SU-DHL-6 (cell line): Measurements from ENCODE around the gene CCDC141.

ENCODE experiments used
- H2AFZ ChIP-seq: fragments of 200-600 bp; sonication (generic); 2 replicates; pipeline ENCODE4 v1.6.1; 2014; ENCODE audit warnings: low read depth, mild to moderate bottlenecking, moderate library complexity, mixed read lengths, antibody characterized with exemption, low read length; ENCODE audit not compliant: severe bottlenecking
- H3F3A ChIP-seq: fragments of 200-600 bp; shearing (Covaris generic); 2 replicates; pipeline ENCODE4 v1.6.0; 2016; ENCODE audit warnings: antibody characterized with exemption, mild to moderate bottlenecking; ENCODE audit not compliant: insufficient read depth
- H3K27ac ChIP-seq: fragments of 200-600 bp; sonication (generic); 2 replicates; pipeline ENCODE4 v1.5.1; 2016; ENCODE audit warnings: low read depth, mild to moderate bottlenecking, low read length, moderate library complexity, mixed read lengths
- H3K27me3 ChIP-seq: fragments of 200-600 bp; sonication (generic), shearing (Covaris generic); 2 replicates; pipeline ENCODE4 v1.6.0; 2014; ENCODE audit warnings: mild to moderate bottlenecking, low read length
- H3K36me3 ChIP-seq: fragments of 200-600 bp; sonication (generic); 2 replicates; pipeline ENCODE4 v1.6.1; 2014; ENCODE audit warnings: mild to moderate bottlenecking, low read length, mixed read lengths
- H3K4me2 ChIP-seq: fragments of 300-600, 200-600 bp; shearing (Covaris generic), sonication (generic); 2 replicates; pipeline ENCODE4 v1.6.0; 2014; ENCODE audit warnings: low read length, low read depth, mild to moderate bottlenecking; ENCODE audit not compliant: poor library complexity, severe bottlenecking
- H3K4me3 ChIP-seq: fragments of 200-600 bp; sonication (generic); 2 replicates; pipeline ENCODE4 v1.5.1; 2014; ENCODE audit warnings: antibody characterized with exemption, low read length, mild to moderate bottlenecking, mixed read lengths; ENCODE audit not compliant: insufficient read depth, poor library complexity, severe bottlenecking
- H3K79me2 ChIP-seq: fragments of 200-600 bp; sonication (generic); 2 replicates; pipeline ENCODE4 v1.6.1; 2014; ENCODE audit warnings: mild to moderate bottlenecking, low read length, moderate library complexity; ENCODE audit not compliant: insufficient read depth
- H3K9ac ChIP-seq: fragments of 200-600 bp; sonication (generic); 2 replicates; pipeline ENCODE4 v1.7.0; 2014; ENCODE audit warnings: mild to moderate bottlenecking, low read length
- H3K9me2 ChIP-seq: fragments of 200-600 bp; sonication (generic); replicated peaks from 2 replicates; pipeline ENCODE4 v1.6.1; 2014; ENCODE audit warnings: low read length; ENCODE audit not compliant: insufficient read depth
- H3K9me3 ChIP-seq: fragments of 200-600 bp; sonication (generic); 2 replicates; pipeline ENCODE4 v1.6.1; 2014; ENCODE audit warnings: low read length, mixed read lengths; ENCODE audit not compliant: insufficient read depth
- H4K20me1 ChIP-seq: fragments of 200-600 bp; sonication (generic); 2 replicates; pipeline ENCODE4 v1.6.1; 2014; ENCODE audit warnings: low read depth, mild to moderate bottlenecking, antibody characterized with exemption, low read length, moderate library complexity, mixed read lengths
- CTCF ChIP-seq: fragments of 200-600 bp; sonication (generic); IDR thresholded peaks from one replicate; pipeline ENCODE4 v1.5.1; 2017; ENCODE audit warnings: antibody characterized with exemption, mild to moderate bottlenecking, low read length, moderate library complexity; ENCODE audit not compliant: insufficient read depth, poor library complexity, severe bottlenecking
- EZH2phosphoT487 ChIP-seq: fragments of 200-600 bp; sonication (generic), shearing (Covaris generic); conservative IDR thresholded peaks from 2 replicates; pipeline ENCODE4 v1.6.1; 2018; ENCODE audit warnings: mild to moderate bottlenecking, antibody characterized with exemption, low read length, moderate library complexity, mixed read lengths

Gene CCDC141

GRCh38 chr2:178846458-178846802, 203.5 kb downstream of the CCDC141 start:
- TF ChIP-seq EZH2phosphoT487 (no peak), CTCF (no peak)
- Histone ChIP-seq H3K9me3 (no peaks in the 10 kb centered on the region), H3K9ac (no peak overlapping the region), H3K27ac (no peak overlapping the region), H3K79me2 (no peaks in the 10 kb centered on the region), H3K27me3 (no peaks in the 10 kb centered on the region), H2AFZ (no peak overlapping the region), H3K4me2 (no peak overlapping the region), H3F3A (no peaks in the 10 kb centered on the region), H4K20me1 (no peaks in the 10 kb centered on the region), H3K36me3 (no peaks in the 10 kb centered on the region), H3K4me3 (no peak overlapping the region), H3K9me2 (no peaks in the 10 kb centered on the region)

- H3K9me2 ChIP-seq = no peaks in the 10 kb centered on the region
- no peak for TF ChIP-seq CTCF
- no peak for TF ChIP-seq EZH2phosphoT487
Observed at GRCh38 chr2:178845566-178846457, 204.1 kb downstream of the CCDC141 start.

GRCh38 chr2:178844701-178845100, 205.2 kb downstream of the CCDC141 start:
- Histone ChIP-seq H4K20me1 (no peaks in the 10 kb centered on the region), H3K4me2 (no peak overlapping the region), H3K9me2 (no peaks in the 10 kb centered on the region), H2AFZ (no peak overlapping the region), H3K9me3 (no peaks in the 10 kb centered on the region), H3K4me3 (no peak overlapping the region), H3K27me3 (no peaks in the 10 kb centered on the region), H3F3A (no peaks in the 10 kb centered on the region), H3K79me2 (no peaks in the 10 kb centered on the region), H3K27ac (no peak overlapping the region), H3K9ac (no peak overlapping the region), H3K36me3 (no peaks in the 10 kb centered on the region)
- TF ChIP-seq CTCF (no peak), EZH2phosphoT487 (no peak)

More at GRCh38 chr2:178845566-178846457, 204.1 kb downstream of the CCDC141 start:
- Histone ChIP-seq H3K4me3 (no peak overlapping the region), H3F3A (no peaks in the 10 kb centered on the region), H2AFZ (no peak overlapping the region), H4K20me1 (no peaks in the 10 kb centered on the region), H3K27ac (no peak overlapping the region), H3K9me3 (no peaks in the 10 kb centered on the region), H3K27me3 (no peaks in the 10 kb centered on the region), H3K79me2 (no peaks in the 10 kb centered on the region), H3K4me2 (no peak overlapping the region), H3K36me3 (no peaks in the 10 kb centered on the region), H3K9ac (no peak overlapping the region)
